ENCODE data around the gene ASMTL.

The ASMTL gene

GRCh38 chrX:1400049-1400448 is 52.7 kb downstream of the ASMTL start:
- H3K4ac ChIP-seq (ENCODE audit: low read depth, low read length) = no peak overlapping the region
- peaks cover 15% of the 10 kb centered on the region for H3K36me3 ChIP-seq (ENCODE audit: control insufficient read depth, insufficient read depth, low read length)
- no peak overlapping the region for H3K23ac ChIP-seq (ENCODE audit: low read length)

GRCh38 chrX:1398431-1399340 is 54.0 kb downstream of the ASMTL start:
- H2BK5ac ChIP-seq (ENCODE audit: low read length) = no peak overlapping the region
- no peak overlapping the region for H3K4me3 ChIP-seq (ENCODE audit: low read length)
- no peak overlapping the region for H3K56ac ChIP-seq (ENCODE audit: low read length)
- peaks cover 10% of the 10 kb centered on the region for H3K36me3 ChIP-seq (ENCODE audit: control insufficient read depth, insufficient read depth, low read length)
- no peak overlapping the region for H3K9ac ChIP-seq (ENCODE audit: low read length)
- H3K23ac ChIP-seq (ENCODE audit: low read length) = no peak overlapping the region
- H3K4ac ChIP-seq (ENCODE audit: low read depth, low read length) = no peak overlapping the region
- H2AK5ac ChIP-seq (ENCODE audit: low read length) = no peak overlapping the region
- no peaks in the 10 kb centered on the region for H3K27me3 ChIP-seq (ENCODE audit: insufficient read depth, low read length, poor library complexity)
- H2BK15ac ChIP-seq (replicated peaks; ENCODE audit: low read depth) = no peak overlapping the region
- H3K79me2 ChIP-seq (ENCODE audit: control insufficient read depth, insufficient read depth, low read length) = peaks cover 18% of the 10 kb centered on the region
- peaks cover 2% of the 10 kb centered on the region for H3K4me1 ChIP-seq (ENCODE audit: control insufficient read depth, low read depth, low read length)
- H3K27ac ChIP-seq (ENCODE audit: low read depth, low read length) = no peak overlapping the region
- no CpG with 5 or more reads among the region's 29 CpGs for WGBS (ENCODE audit: extremely low coverage, insufficient coverage, low lambda C conversion rate)
- H3K4me2 ChIP-seq (ENCODE audit: low read length) = no peak overlapping the region
- H4K5ac ChIP-seq (ENCODE audit: low read length) = no peak overlapping the region
- H2BK120ac ChIP-seq (ENCODE audit: low read depth, low read length) = no peak overlapping the region
- no peak overlapping the region for H3K18ac ChIP-seq (ENCODE audit: low read length)
- H4K8ac ChIP-seq (ENCODE audit: low read depth, low read length) = no peak overlapping the region
- H3K79me1 ChIP-seq (ENCODE audit: low read length) = peaks cover 15% of the 10 kb centered on the region
- DNase-seq = no peak

More at GRCh38 chrX:1400049-1400448, 52.7 kb downstream of the ASMTL start:
- Histone ChIP-seq H4K8ac (ENCODE audit: low read depth, low read length) (no peak overlapping the region), H4K5ac (ENCODE audit: low read length) (no peak overlapping the region), H3K4me3 (ENCODE audit: low read length) (no peak overlapping the region), H3K27me3 (ENCODE audit: insufficient read depth, low read length, poor library complexity) (no peaks in the 10 kb centered on the region), H3K4me1 (ENCODE audit: control insufficient read depth, low read depth, low read length) (peaks cover 2% of the 10 kb centered on the region), H3K4me2 (ENCODE audit: low read length) (no peak overlapping the region), H3K27ac (ENCODE audit: low read depth, low read length) (no peak overlapping the region), H2BK15ac (replicated peaks; ENCODE audit: low read depth) (no peak overlapping the region), H3K79me2 (ENCODE audit: control insufficient read depth, insufficient read depth, low read length) (peaks cover 5% of the 10 kb centered on the region), H3K18ac (ENCODE audit: low read length) (no peak overlapping the region), H3K56ac (ENCODE audit: low read length) (no peak overlapping the region), H3K9ac (ENCODE audit: low read length) (no peak overlapping the region), H2BK120ac (ENCODE audit: low read depth, low read length) (no peak overlapping the region), H2AK5ac (ENCODE audit: low read length) (no peak overlapping the region), H2BK5ac (ENCODE audit: low read length) (no peak overlapping the region), H3K79me1 (ENCODE audit: low read length) (peaks cover 11% of the 10 kb centered on the region)
- WGBS (ENCODE audit: extremely low coverage, insufficient coverage, low lambda C conversion rate) = no CpG with 5 or more reads among the region's 12 CpGs
- no peak for DNase-seq

GRCh38 chrX:1397441-1398270 is 55.1 kb downstream of the ASMTL start:
- Histone ChIP-seq H2AK5ac (ENCODE audit: low read length) (no peak overlapping the region), H3K4me3 (ENCODE audit: low read length) (no peak overlapping the region), H3K23ac (ENCODE audit: low read length) (no peak overlapping the region), H3K79me1 (ENCODE audit: low read length) (peaks cover 13% of the 10 kb centered on the region), H3K9ac (ENCODE audit: low read length) (no peak overlapping the region), H3K36me3 (ENCODE audit: control insufficient read depth, insufficient read depth, low read length) (peaks cover 2% of the 10 kb centered on the region), H2BK5ac (ENCODE audit: low read length) (no peak overlapping the region), H2BK15ac (replicated peaks; ENCODE audit: low read depth) (no peak overlapping the region), H3K79me2 (ENCODE audit: control insufficient read depth, insufficient read depth, low read length) (peaks cover 23% of the 10 kb centered on the region), H3K56ac (ENCODE audit: low read length) (no peak overlapping the region), H3K27ac (ENCODE audit: low read depth, low read length) (no peak overlapping the region), H4K8ac (ENCODE audit: low read depth, low read length) (no peak overlapping the region), H4K5ac (ENCODE audit: low read length) (no peak overlapping the region), H3K4me1 (ENCODE audit: control insufficient read depth, low read depth, low read length) (peaks cover 2% of the 10 kb centered on the region), H3K4ac (ENCODE audit: low read depth, low read length) (no peak overlapping the region), H3K4me2 (ENCODE audit: low read length) (no peak overlapping the region), H3K27me3 (ENCODE audit: insufficient read depth, low read length, poor library complexity) (no peaks in the 10 kb centered on the region), H3K18ac (ENCODE audit: low read length) (no peak overlapping the region), H2BK120ac (ENCODE audit: low read depth, low read length) (no peak overlapping the region)
- no peak for DNase-seq
- no CpG with 5 or more reads among the region's 29 CpGs for WGBS (ENCODE audit: extremely low coverage, insufficient coverage, low lambda C conversion rate)

- peaks cover 2% of the 10 kb centered on the region for H3K36me3 ChIP-seq (ENCODE audit: control insufficient read depth, insufficient read depth, low read length)
- H3K4me1 ChIP-seq (ENCODE audit: control insufficient read depth, low read depth, low read length) = peaks cover 2% of the 10 kb centered on the region
- no peaks in the 10 kb centered on the region for H3K27me3 ChIP-seq (ENCODE audit: insufficient read depth, low read length, poor library complexity)
- no peak overlapping the region for H2BK15ac ChIP-seq (replicated peaks; ENCODE audit: low read depth)
- H3K79me2 ChIP-seq (ENCODE audit: control insufficient read depth, insufficient read depth, low read length) = peaks cover 23% of the 10 kb centered on the region
- no peak overlapping the region for H3K27ac ChIP-seq (ENCODE audit: low read depth, low read length)
- H3K4ac ChIP-seq (ENCODE audit: low read depth, low read length) = no peak overlapping the region
- no peak overlapping the region for H3K56ac ChIP-seq (ENCODE audit: low read length)
- H3K18ac ChIP-seq (ENCODE audit: low read length) = no peak overlapping the region
- no peak overlapping the region for H2BK5ac ChIP-seq (ENCODE audit: low read length)
- no CpG with 5 or more reads among the region's 15 CpGs for WGBS (ENCODE audit: extremely low coverage, insufficient coverage, low lambda C conversion rate)
- H3K23ac ChIP-seq (ENCODE audit: low read length) = no peak overlapping the region
- H2BK120ac ChIP-seq (ENCODE audit: low read depth, low read length) = no peak overlapping the region
- H3K79me1 ChIP-seq (ENCODE audit: low read length) = peaks cover 13% of the 10 kb centered on the region
- no peak overlapping the region for H3K4me2 ChIP-seq (ENCODE audit: low read length)
- H2AK5ac ChIP-seq (ENCODE audit: low read length) = no peak overlapping the region
- H4K8ac ChIP-seq (ENCODE audit: low read depth, low read length) = no peak overlapping the region
- DNase-seq = no peak
- H3K9ac ChIP-seq (ENCODE audit: low read length) = no peak overlapping the region
- no peak overlapping the region for H3K4me3 ChIP-seq (ENCODE audit: low read length)
- H4K5ac ChIP-seq (ENCODE audit: low read length) = no peak overlapping the region
Observed at GRCh38 chrX:1397001-1397400, 55.7 kb downstream of the ASMTL start.

GRCh38 chrX:1395646-1396216 is 57.0 kb downstream of the ASMTL start:
- no peak overlapping the region for H3K9ac ChIP-seq (ENCODE audit: low read length)
- no peak overlapping the region for H3K4me2 ChIP-seq (ENCODE audit: low read length)
- H2BK120ac ChIP-seq (ENCODE audit: low read depth, low read length) = no peak overlapping the region
- no peaks in the 10 kb centered on the region for H3K27me3 ChIP-seq (ENCODE audit: insufficient read depth, low read length, poor library complexity)
- H3K56ac ChIP-seq (ENCODE audit: low read length) = no peak overlapping the region
- H2AK5ac ChIP-seq (ENCODE audit: low read length) = no peak overlapping the region
- no peak overlapping the region for H3K23ac ChIP-seq (ENCODE audit: low read length)
- DNase-seq = no peak
- no peak overlapping the region for H4K5ac ChIP-seq (ENCODE audit: low read length)
- H3K4me3 ChIP-seq (ENCODE audit: low read length) = no peak overlapping the region
- H3K4me1 ChIP-seq (ENCODE audit: control insufficient read depth, low read depth, low read length) = peaks cover 2% of the 10 kb centered on the region
- H3K27ac ChIP-seq (ENCODE audit: low read depth, low read length) = no peak overlapping the region
- H3K4ac ChIP-seq (ENCODE audit: low read depth, low read length) = no peak overlapping the region
- no peak overlapping the region for H2BK15ac ChIP-seq (replicated peaks; ENCODE audit: low read depth)
- H2BK5ac ChIP-seq (ENCODE audit: low read length) = no peak overlapping the region
- peaks cover 30% of the 10 kb centered on the region for H3K79me2 ChIP-seq (ENCODE audit: control insufficient read depth, insufficient read depth, low read length)
- WGBS (ENCODE audit: extremely low coverage, insufficient coverage, low lambda C conversion rate) = no CpG with 5 or more reads among the region's 5 CpGs
- peaks cover 11% of the 10 kb centered on the region for H3K79me1 ChIP-seq (ENCODE audit: low read length)
- H3K18ac ChIP-seq (ENCODE audit: low read length) = no peak overlapping the region
- peaks cover 2% of the 10 kb centered on the region for H3K36me3 ChIP-seq (ENCODE audit: control insufficient read depth, insufficient read depth, low read length)
- H4K8ac ChIP-seq (ENCODE audit: low read depth, low read length) = no peak overlapping the region

Measured in mesendoderm (in vitro differentiated cells).